HG03571 (cell line): ENCODE measurements around the gene FXYD6.
A peak's percentile ranks its signal among the peaks of the same experiment; 100 is the strongest.
"Not testable (repeated sequence)": the region's sequence is repeated elsewhere in the genome, so short reads cannot be mapped to it uniquely, and the experiment has no call there.

ENCODE experiments used
- ATAC-seq: cut with Tn5 transposase; IDR thresholded peaks from one replicate; pipeline ENCODE4 v1.9.1; 2021; ENCODE audit not compliant: unreplicated experiment

The FXYD6 gene

GRCh38 chr11:117819096-117820040 is 57.1 kb downstream of the FXYD6 start:
- ATAC-seq: no peak

GRCh38 chr11:117818041-117818873 is 58.2 kb downstream of the FXYD6 start:
- no peak for ATAC-seq

DNA sequence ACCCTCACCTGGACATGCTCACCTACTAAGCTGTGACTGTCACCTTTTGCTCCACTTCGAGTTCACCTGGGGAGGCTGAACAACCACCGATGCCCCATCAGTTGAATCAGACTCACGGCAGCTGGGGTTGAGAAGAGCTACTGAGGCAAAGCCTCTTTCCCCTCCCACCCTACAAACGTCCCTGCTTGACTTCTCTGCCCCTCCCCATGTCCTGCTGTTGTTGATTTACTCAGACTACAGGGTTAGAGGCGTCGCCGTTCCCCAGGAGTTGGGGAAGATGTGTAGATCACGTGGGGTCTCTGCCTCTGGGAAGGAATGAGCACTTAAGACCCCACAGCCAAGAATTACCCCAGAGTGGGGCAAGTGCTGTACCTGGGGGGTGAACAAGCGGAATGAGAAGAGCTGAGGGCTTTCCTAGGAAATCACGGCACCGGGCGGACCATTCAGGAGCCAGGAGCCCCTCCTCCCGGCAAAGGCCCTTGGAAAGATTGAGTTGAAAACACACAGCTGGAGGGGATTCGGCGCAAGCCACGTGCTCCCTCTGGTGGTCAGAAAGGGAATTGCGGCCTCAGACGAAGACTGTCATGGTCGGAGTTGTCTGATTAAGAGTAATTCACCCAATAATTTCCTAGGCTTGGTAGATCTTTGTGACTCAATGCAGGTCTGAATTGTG is 59.0 kb downstream of the FXYD6 start:
- no peak for ATAC-seq

- ATAC-seq: no peak
These were observed 59.6 kb downstream of the FXYD6 start for GRCh38 chr11:117816846-117817367.

DNA sequence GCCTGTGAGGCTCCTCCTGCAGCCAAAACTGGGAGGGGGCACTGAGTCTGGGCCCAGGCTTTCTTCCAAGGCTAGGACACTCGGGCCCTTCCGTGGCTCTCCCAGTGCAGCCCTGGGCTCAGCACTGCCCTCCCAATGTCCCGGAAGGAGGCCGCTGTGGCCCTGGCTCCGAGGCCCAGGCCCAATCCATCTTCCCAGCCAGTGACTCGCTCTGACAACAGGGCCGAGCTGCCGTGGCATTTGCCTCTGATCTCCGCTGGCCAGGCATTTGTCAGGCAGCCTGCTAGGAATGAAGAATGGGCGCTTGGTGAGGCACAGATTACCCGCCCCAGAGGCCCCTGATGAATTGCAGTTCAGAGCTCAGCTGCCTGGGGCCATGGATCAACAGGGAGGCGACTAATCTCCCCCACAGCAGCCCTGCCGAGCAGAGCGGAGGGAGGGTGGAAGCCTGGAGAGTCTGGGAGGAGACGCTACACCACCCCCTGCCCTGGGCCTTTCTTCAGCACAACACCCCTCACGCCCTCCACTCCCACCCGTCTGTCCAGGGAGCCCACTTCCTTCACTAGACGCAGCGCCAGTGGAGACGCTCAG is 60.2 kb downstream of the FXYD6 start:
- no peak for ATAC-seq

DNA sequence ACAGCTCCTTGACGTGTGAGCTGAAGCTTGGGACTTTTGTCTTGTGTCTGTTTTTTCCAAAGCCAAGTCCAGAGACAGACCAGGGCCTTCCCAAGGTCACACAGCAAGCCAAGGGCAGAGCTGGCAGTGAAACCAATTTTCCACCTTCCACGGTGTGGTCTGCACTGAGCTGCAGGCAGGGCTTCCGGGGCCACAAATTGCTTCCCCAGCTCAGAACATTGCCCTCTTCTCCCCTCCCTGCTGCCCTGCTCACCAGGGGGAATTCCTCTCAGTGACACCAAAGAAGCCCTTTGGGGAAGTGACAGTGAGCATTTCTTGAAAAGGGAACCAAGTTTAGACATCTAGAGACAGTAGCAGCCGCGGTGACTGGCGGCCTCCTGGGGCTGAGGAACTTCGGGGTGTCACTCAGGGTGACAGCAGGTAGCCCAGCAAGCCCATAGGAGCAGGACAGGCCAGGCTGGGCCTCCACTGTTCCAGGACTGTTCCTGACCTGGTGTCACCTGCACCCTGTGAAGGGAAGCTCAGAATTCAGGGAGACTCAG is 61.1 kb downstream of the FXYD6 start:
- peak; percentile 65 for ATAC-seq

GRCh38 chr11:117814766-117815261 is 61.6 kb downstream of the FXYD6 start:
- ATAC-seq: peak; percentile 39

GRCh38 chr11:117814204-117814765 is 62.2 kb downstream of the FXYD6 start:
- ATAC-seq: peak; percentile 5

- ATAC-seq: not testable (repeated sequence)
These were observed 66.4 kb downstream of the FXYD6 start for GRCh38 chr11:117810056-117810451.

DNA sequence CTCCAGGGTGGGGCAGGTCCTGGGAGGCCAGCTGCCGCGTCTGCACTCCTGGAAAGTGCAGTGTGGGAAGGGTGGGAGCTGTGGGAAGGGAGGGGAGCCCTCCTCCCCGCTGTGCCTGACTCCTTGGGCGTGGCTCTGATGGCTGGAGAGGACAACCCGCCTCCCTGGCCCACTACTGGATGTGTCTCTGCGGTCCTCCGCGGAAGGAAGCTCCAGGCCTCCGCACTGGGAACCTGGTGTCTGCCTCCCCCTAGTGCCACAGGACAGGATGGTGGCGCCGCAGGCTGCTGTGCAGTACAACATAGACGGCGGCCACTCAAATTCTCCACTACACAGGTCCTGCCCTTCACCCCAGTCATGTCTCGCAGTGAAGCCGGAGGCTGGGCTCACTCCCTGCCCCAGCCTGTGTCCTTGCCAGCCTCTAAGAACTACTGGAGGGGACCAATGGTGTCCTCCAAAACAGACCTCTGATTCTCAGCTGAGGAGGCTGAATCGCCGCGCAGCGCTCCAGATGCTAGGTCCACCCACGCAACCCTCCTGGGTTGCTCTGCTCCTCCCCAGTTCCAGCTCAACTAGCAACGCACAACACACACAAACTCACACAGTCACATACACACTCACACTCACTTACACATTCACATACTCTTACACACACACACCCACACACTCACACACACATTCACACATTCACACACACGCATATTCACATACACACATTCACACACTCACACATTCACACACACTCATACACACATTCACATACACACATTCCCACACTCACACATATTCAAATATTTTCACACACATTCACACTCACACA is 67.0 kb downstream of the FXYD6 start:
- ATAC-seq: no peak

DNA sequence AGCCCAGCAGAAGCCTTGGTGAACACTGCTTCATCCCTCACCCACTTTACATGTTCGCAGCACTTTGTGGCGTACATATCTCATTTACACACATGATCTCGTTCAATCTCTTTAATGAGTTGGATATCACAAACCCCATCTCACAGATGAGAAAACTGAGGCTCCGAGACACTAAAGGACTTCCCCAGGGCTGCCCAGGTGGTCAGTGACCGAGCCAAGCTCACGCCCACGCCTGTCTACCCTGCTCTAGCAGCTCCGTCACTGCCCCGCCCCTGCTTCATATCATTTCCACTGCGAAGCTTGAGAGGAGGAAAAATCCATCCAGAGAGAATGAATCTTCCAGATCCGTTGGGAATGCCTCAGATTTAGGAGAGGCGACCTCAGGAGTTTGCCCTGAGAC is 67.7 kb downstream of the FXYD6 start:
- ATAC-seq: no peak

DNA sequence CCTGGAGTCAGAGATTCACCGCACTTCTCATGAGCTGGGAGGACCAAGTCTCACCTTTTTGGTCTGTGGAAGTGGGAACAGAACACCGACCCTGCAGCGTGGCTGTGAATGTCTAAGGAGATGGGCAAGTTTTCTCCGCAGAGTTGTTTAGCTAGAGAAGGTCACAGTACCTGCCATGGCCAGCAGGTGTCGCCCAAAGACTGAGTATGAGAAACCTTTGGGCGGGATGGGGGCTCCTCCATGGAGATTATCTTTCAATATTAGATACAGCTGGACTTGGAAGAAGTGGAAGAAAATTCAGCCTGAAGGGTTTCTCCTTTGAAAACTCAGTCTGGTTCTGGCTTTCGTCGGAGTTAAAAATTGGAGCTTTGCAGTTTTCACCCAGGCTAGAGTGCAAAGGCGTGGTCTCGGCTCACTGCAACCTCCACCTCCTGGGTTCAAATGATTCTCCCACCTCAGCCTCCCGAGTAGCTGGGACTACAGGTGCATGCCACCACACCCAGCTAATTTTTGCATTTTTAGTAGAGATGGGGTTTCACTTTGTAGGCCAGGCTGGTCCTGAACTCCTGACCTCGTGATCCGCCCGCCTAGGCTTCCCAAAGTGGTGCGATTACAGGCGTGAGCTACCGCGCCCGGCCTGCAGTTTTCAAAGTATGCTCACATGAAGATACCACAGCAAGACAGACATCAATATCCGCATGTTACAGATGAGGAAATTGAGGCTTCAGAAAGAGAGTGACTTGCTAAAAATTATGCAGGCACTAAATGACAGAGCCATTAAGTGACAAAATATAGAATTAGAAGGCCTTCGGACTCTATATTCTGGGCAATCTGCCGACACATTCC is 68.8 kb downstream of the FXYD6 start:
- no peak for ATAC-seq

DNA sequence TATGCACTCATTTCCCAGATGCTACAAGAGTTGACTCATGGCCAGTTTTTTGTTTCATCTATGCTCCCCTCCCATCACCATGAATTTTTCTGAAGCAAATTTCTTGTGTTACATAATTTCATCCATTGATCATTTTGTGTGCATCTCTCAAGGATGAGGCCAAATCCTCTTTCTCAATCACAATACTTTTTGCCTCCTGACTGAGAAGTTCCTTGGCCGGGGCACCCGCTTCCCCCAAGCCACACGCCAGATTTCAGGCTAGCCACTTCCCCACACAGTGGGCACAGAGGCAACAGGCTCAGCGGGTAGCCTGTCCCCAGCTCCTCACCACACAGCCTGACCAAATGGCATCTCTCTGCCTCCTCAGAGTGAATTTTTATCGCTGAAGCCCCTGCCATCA is 69.6 kb downstream of the FXYD6 start:
- no peak for ATAC-seq

DNA sequence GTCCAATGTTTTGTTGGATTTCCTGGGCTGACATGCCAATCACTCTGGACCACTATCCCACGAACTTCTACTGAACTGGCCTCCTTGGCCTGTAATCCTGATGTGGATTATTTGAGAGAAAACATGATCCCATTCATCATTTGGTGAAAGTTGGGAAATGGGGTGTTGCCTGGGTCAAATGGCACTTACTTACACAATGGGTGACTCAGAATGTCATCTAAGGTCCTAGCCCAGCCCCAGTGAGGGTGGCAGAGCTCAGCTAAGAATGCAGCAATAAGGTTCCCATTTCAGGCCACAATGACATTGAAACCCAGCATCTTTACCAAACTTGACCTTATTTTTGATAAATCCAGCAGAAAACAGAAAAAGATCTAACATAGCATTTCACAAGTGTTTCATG is 71.4 kb downstream of the FXYD6 start:
- ATAC-seq: no peak

DNA sequence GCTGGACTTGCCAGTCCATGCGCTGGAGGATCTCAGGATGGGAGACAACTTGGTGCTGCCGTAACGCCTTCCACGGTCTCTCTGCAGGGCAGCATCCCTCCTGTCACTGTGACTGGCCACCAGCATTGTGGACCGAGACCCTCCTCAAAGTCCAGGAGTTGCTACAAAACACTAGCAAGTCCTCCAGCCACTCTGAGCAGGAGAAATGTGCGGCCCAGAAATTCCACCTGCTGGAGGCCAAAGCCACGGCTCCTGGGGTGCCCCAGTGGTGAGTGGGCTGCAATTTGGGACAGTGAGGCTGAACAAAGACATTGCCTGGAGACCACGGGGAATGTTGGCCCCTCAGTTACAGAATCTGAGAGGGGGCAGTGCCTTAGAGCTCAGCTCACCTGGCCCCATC is 72.6 kb downstream of the FXYD6 start:
- ATAC-seq: no peak

- ATAC-seq: no peak
These were observed 76.8 kb downstream of the FXYD6 start for GRCh38 chr11:117799634-117800033.

DNA sequence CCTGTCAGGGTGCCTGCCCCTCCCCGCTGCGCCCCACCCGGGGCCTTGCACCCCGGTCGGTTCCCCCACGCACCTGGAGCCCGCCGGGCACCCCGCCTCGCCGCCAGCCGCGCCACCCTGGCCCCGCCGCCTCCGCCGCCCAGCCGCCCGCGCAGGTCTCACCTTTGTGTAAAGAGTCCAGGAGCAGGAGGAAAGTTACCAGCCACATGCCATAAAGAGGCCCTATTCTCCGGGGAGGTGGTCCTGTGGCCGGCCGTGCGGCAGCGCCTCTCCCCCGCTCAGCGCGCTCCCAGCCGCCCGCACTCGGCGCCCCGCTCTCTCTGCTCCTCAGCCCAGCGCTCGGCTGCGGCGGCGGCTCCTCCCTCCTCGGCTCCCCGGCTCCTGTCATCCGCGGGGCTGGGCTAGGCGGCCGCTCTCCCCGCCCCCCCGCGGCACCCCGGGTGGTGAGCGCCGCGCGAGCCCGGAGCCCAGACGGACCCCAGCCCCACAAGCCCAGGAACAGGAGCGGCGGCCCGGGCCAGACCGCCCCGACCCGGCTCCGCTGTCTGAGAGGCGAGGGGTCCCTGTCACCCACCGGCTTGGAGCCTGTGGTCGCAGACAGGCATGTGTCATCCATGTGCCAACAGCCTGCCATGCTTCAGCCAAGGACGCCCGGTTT is 79.5 kb downstream of the FXYD6 start, which contains the start of gene DSCAML1:
DSCAML1 (minus strand) TSS at position 345 of the 658 bp plus-strand sequence; CDS start at position 208, 137 bp downstream.
- ATAC-seq: no peak
